Myocyte (in vitro differentiated cells): Measurements from ENCODE around the gene MED22. TPM values are rescaled to one million over a fixed set of nuclear protein-coding genes. Genes with fewer than 3 reads are reported as not detected.
"Not testable (repeated sequence)": the region's sequence is repeated elsewhere in the genome, so short reads cannot be mapped to it uniquely, and the experiment has no call there.

ENCODE experiments used
- DNase-seq: peaks from one replicate; pipeline ENCODE4 v3.0.0-alpha.2; 2012; ENCODE audit warnings: low read depth
- total RNA-seq: library from RNA; depleted of rRNA; stranded (reverse); fragments of >200 nt; gene quantifications from 2 replicates; pipeline ENCODE4 v1.2.3, GENCODE V29; 2014

Gene MED22
- total RNA-seq, 1 donor from 2014 or later, result 34.7 TPM

DNA sequence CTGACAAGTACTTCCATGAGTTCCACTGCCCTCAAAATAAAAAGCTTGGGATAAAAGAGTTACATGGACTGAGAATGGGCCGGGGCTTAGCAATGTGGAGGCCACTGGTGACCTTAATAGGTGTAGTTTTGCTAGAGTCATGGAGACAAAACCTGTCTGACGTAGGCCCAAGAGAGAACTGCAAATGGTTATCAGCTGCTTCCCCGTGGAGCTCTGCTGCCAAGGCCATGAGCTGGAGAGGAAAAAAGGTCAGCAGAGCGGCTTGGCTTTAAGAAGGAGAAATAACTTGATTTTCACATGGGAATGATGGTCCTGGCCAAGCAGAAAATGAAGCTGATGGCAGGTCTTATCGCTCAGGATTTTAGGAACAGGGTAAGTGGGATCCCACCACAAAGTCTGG is 8.3 kb downstream of the MED22 start:
- no peak for DNase-seq

DNA sequence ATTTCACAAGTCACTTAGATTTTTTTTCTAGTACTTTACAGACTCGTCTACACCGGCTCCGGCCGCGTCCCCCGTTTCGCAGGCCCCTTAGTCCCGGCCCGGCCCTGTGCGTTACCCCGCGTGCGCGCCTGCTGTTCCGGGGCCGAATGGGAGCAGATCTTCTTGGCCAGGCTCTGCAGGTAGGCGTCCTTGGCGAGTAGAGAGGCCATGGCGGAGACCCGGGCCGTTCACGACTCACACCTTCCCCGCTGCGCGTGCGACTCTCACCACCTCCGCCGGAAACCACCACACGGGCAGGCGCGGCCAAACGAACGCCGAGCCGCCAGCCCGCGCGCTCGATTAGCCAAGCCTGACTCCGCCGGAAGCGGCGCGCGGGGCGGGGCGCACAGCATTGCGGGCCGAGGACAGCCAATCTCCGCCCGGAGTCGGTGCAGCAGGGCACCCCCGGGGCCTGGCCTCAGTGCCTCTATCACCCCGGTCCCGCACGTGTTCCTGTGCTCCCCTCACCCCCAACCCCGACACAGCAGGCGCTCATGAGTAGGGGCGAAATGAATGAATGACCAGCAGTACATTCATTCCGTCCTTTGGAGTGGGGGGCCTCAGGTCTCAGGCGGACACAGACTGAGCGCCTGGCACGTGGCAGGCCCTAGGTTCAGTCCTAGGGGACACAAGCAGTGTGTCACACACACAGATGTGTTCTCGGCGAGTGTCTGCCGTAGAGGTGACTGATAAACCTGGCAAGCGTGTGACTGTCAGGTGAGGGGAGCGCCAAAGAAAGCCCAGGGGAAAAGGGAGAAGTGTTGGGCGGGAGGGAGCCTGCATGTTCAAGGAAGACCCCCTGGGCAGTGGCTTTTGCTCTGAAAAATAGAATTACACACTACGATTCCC is 11.8 kb downstream of the MED22 start, which contains the start of gene SURF6:
SURF6 (minus strand) TSS at position 265 of the 888 bp plus-strand sequence; CDS start at position 209, 56 bp downstream.
- DNase-seq, result peak; percentile 93

DNA sequence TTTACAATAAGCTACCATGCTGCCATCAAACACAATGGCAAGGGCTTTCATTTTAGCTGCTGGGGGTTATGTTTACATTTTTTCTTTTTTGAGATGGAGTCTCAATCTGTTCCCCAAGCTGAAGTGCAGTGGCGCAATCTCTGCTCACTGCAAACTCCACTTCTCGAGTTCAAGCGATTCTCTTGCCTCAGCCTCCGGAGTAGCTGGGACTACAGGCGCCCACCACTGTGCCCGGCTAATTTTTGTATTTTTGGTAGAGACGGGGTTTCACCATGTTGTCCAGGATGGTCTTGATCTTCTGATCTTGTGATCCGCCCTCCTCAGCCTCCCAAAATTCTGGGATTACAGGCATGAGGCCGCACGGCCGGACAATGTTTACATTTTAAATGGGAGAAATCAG is 13.0 kb downstream of the MED22 start:
- DNase-seq, result not testable (repeated sequence)

DNA sequence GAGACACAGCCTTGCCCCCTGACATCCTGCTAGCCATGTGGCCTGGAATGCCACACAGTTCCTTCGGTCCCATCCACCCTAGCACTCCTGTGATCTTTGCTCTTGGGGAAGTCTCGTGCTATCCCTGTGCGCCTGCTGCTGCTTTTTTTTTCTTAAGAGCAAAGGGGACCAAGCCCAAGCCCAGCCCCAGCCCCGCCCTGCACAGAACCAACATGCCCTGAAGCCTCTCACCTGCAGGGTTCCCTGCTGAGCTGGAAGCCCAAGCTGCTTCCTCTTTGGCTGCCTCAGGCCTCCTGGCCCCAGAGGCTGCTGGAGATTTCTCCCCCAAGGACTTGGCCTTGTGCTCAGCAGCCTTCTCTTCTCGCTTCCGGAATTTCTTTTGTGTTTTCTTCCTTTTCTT is 13.8 kb downstream of the MED22 start:
- DNase-seq, result no peak

DNA sequence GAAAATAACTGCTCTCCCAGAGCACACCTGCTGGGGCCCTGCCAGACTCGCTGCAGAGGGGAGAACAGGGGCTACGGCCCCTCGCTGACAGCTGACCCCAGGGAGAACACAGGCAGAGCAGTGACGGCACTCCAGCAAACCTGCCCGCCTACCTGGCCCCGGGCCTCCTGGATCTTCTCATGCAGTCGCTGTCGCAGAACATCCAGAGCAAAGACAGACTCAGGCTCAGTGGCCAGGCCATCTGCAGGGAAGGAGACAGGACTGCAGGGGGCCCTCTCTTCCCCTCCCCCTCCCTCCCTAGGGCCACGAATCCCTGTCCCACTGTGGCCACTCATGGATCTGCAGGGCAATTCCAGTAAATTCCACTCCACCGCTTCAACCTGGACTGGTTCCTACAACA is 14.4 kb downstream of the MED22 start:
- no peak for DNase-seq

DNA sequence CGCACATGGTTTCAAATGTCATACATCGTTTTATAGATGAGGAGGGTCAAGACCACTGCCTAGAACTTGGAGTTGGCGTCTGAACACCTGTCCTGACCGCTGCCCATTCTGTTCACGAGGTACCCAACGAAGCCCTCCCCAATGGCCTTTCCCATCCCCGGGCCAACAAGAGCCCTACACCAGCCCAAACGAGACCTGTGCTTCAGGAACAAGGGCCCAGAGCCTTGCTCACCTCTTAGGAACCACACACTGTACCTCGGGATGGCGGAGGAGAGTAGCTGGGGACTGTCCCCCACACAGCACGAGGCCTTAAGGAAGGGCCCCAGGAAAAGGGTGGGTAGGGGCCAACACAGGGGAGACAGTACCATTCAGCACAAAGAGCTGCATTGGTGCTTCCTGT is 14.9 kb downstream of the MED22 start:
- DNase-seq, result no peak

DNA sequence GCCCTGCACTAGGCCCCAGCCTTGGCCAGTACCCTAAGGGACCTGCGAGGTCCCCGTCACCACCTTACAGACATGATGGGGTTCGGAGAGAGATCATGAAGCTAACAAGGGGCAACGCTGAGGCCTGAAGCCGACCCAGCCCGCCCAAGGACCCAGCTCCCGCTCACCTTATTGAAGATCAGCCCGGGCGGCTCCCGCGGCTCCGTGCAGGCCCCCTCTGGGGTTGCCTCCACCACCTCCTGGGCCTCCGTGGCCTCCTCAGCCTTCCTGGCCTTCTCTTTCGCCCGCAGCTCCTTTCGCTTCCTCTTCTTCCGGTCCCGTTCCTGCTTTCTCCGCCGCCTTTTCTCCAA is 15.6 kb downstream of the MED22 start:
- DNase-seq, result no peak

DNA sequence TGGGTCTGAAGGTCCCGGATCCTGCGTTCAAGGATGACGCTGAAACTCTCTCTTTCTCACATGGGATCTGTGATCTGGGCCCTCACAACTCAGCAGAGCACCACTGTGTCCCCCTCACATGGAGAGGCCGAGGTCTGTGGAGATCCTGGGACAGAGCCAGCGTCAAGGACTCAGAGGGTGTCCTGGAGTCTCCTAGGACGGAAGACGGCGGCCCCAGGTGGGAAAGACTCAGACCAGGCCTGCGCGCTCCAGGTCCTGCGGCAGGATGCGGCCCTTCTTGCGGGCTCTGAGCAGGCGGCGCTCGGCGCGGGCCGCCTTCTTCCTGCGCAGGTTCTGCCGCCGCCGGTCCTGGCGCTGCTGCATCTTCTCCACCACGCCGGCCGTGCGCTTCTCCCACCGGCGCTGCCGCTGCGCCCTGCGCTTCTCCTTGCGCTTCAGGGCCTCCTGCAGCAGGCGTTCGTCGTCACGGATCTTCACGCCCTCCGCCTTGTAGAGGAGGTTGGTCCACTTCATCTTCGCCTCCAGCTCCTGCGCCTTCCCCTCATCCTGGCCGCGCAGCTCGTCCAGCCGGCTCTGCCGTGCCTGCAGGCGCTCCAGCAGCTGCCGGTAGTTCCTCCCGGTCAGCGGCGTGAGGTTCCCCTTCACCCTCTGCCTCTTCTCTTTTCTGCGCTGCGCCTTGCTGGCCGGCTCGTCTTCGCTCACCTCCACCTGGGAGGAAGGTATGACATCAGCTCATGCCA is 16.1 kb downstream of the MED22 start:
- DNase-seq, result no peak

DNA sequence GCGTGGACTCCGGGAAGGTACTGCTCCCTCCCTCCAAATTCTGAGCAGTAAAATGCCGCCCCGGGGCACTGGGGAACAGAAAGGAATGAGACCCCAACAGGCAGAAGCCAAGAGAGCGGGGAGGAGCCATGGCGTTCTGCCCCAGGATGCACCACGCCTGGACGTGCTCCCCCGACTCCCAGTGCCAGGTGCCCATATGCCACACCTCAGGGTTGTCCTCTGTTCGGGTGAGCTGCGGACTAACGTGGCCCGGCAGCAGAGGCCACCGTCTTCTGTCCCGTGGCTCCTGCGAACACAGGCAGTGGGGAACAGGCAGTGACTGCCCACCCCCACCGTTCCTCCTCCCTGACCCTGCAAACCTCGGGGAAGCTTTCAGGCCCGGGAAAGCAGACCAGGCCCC is 16.7 kb downstream of the MED22 start:
- no peak for DNase-seq

DNA sequence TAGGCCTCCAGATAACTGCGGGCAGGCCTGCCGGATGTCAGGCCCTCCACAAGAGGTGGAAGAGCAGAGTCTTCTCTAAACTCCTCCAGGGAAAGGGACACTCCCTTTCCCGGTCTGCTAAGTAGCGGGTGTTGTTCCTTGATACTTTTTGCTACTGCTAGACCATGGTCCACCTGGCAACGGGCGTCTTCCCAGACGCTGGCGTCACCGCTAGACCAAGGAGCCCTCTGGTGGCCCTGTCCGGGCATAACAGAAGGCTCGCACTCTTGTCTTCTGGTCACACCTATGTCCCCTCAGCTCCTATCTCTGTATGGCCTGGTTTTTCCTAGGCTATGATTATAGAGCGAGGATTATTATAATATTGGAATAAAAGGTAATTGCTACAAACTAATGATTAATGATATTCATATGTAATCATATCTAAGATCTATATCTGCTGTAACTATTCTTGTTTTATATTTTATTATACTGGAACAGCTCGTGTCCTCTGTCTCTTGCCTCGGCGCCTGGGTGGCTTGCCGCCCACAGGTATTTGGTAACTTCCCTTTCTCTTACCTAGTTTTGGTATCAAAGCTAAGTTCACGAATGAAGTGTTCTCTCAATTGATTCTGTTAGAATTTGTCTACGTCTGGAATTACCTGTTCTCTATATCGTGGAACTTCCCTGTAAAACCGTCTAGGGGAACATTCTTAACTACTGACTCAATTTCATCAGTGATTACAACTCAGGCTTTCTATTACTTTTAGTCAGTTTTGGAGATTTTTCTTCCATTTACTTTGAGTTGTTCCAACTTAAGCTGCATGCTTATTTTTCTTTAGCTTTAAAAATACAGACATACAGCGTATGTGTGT is 18.4 kb downstream of the MED22 start:
- not testable (repeated sequence) for DNase-seq

DNA sequence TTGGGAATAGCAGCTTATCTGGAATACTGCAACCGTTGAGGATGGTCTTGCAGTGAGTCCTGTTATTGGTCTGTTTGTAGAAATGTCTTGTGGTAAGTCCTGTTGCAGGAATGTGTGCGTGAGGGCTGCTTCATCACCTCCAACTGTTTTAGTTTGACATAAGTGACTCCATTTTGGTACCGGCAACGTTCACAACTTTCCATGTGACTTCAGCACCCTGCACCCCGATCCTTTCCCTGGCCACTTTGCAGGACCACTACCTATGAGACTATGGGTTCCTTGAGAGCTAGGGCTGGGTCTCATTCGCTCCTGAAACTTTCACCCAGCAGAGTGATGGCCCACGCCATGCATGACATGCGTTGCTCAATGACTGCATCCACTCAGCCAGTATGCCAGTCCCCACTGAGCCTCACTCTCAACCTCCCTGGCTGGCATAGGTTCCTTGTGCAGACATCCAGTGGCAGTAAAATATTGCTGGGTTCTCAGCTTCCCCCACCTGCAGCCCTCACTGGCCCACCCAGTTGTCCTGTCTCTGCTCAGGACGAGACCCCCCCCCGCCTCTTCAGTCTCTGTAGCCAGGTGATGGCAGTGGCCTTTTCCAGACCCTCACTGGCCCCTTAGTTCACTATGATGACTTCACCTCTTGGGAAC is 20.0 kb downstream of the MED22 start:
- DNase-seq, result no peak

DNA sequence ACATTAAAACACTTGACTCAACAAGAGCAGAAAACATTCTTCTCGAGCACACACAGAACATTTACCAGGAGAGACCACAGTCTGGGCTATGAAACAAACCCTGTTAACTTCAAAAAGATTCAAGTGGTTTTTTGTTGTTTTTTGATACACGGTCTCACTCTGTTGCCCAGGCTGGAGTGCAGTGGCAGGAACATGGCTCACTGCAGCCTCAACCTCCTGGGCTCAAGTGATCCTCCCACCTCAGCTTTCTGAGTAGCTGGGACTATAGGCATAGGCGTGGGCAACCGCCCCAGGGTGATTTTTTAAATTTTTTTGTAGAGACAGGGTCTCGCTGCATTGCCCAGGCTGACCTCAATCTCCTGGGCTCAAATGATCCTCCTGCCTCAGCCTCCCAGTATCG is 20.9 kb downstream of the MED22 start:
- DNase-seq, result not testable (repeated sequence)

DNA sequence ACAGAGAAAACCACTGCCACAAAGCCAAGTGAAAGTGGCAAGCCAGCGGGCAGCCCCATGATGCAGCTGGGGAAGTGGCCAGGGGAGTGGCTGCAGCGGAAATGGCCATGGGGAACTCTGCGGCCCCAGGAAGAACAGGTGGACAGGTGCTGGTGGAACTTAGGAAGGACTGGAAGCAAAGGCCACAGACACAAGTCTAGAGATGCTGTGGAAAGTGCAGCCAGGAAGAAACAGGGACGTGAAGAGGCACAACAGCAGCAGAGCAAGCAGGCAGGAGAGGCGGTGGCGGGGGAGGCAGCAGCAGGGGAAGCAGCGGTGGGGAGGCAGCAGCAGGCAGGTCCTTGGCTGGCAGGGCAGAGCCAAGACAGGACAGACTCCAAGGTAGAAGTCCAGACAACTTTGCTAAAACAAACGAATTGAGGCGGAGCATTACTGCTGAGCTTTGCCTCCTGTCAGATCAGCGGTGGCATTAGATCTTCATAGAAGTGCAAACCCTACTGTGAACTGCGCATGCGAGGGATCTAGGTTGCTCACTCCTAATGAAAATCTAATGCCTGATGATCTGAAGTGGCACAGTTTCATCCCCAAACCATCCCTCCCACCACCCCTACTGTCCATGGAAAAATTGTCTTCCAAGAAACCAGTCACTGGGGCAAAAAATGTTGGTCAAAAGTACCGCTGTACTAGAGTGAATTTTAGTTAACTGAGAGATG is 23.8 kb downstream of the MED22 start:
- no peak for DNase-seq

DNA sequence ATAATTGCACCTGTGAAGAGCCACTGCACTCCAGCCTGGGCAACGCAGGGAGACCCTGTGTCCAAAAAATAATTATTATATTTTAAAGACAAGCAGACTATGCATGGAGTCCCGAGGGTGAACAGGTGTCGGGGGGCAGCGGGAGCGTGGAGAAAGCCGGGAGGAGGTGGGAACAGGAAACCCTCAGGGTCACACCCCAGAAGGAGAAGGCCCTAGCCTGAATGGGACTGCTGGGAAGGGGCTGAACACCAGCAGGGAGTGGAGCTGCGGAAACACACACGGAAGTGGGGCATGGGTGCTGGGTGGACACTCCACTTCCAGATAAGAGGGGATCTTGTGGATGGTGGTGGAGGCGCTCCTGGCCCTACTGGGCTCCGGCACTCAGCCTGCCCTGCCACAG is 24.7 kb downstream of the MED22 start:
- no peak for DNase-seq

DNA sequence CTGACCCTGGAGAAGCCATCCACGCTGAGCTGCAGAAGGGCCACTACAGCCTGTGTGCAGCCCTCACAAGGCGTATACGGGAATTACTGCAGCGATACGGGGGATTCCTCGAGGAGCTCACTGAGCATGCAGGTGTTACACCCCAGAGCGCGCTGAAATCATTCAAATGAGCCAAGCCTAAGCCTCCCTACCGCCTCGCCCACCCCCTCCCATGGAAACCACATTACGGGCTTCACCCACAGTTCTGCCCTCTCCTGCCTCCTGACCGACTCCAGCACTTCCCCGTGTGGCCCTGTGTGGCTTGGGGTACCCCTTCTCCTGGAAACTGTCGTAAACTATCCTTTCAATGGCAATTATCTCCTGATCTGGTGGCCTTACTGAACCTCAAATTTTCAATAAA is 25.2 kb downstream of the MED22 start:
- no peak for DNase-seq

DNA sequence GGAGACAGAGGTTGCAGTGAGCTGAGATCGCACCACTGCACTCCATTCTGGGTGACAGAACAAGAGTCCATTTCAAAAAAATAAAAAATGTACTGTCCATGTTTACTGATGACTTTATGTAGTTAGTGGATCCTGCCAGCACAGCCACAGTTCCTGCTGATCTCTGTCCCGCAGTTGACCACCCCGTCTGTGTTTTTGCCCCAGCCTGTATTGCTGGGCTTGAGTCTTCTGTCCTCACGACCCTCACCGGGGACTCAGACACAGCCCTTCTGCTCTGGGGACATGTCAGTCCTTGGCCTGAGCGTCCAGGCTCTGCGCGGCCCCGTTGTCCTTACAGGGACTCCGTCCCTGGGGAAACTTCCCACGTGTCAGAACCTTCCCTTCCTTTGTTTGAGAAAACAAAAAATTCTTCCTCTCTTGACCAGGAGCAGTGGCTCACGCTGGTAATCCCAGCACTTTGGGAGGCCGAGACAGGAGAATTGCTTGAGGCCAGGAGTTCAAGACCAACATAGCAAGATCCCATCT is 26.5 kb downstream of the MED22 start:
- DNase-seq, result no peak

DNA sequence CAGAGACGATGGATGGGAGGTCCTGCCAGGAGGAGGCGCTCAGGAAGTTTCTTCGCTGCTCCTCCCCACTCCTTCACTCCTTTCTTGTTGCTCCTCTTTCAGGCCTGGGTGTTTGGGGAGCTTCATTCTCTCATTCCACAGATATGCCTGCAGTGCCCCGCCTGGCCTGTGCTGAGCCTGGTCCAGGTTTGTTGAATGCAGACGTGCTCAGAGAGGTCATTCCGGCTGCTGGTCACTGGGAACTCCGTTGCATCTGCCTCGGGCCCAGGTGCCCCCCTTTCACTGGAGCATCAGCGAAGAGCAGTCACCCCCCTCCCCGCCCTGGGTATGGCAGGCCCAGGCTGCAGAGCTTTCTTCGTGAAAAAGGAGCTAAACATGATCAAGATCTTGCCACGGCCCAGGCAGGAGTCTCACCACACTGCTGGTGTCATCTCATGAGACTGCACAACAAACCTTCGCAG is 27.5 kb downstream of the MED22 start:
- DNase-seq, result no peak

DNA sequence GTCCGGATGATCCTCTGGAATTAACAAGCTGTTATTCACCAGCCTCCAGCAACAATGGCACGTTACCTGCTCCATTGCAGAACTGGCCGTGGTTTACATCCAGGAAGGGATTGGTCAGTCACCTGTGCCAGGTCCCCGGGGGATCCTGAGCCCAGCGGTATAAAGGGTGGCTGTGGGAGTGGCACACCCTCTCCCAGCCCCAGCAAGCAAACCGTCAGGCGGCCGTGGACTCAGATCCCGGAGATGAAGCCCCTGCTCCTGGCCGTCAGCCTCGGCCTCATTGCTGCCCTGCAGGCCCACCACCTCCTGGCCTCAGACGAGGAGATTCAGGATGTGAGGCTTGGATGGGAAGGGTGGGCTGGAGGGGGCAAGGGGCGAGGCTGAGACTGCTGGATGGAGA is 30.4 kb downstream of the MED22 start:
- not testable (repeated sequence) for DNase-seq

DNA sequence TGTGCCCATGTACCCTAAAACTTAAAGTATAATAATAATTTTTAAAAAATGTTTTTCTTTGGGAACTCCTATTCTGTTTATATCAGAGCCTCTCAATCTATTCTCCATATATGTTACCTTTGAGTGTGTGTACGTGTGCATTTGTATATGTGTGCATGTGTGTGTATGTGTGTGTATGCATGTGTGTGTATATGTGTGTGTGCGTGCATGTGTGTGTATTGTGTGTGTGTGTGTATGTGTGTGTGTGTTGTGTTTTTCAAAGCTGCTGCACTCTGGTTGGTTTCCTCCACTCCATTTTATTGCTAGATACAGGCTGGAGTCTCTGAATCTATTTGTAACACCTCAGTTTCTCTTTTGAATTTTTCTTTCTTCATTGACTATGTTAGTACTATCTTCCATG is 31.9 kb downstream of the MED22 start:
- no peak for DNase-seq

DNA sequence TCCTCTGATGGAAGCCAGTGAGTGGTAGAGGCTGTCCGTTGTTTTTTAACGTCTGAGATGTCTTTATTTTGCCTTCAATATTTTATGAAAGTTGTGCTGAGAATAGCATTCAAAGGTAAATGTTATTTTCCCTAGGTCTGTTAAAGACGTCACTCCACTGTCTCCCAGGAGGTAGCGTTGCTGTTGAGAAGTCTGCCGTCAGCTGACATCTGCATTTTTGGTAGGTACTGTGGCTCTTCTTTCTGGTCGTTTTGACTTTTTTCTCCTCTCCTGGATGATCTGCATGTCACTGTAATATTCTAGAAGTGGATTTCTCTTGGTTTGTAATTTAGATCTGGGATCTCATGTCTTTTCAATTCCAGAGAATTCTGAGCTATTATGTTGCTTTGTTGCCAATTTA is 38.3 kb downstream of the MED22 start:
- no peak for DNase-seq
